Stomach (tissue), 9 donors: Measurements from ENCODE around the gene NDFIP1. TPM values are rescaled to one million over a fixed set of nuclear protein-coding genes. Genes with fewer than 3 reads are reported as not detected.

Experiments
- DNase-seq, 2 donors: peaks; one replicate each; pipeline versions ENCODE4 v3.0.0 to v3.0.0-alpha.2; 2013 to 2019
- H3K27ac ChIP-seq, 5 donors: fragments of 200-600 bp in 4 of 5; sonication (generic) in 4 of 5; one replicate each; pipeline ENCODE4 v1.5.1; 2013 to 2019; ENCODE audit warnings: mild to moderate bottlenecking in 1 of 5, moderate library complexity in 1 of 5
- H3K27me3 ChIP-seq, 3 donors: fragments of 200-600 bp; sonication (generic); one replicate each; pipeline ENCODE4 v1.5.1; 2017 to 2019; ENCODE audit warnings: mixed run types in 1 of 3
- H3K36me3 ChIP-seq, 4 donors: fragments of 200-600 bp; sonication (generic); 1 replicate in 3 of 4; 2 replicates in 1 of 4; pipeline ENCODE4 v1.5.1; 2016 to 2019
- H3K4me1 ChIP-seq, 4 donors: fragments of 200-600 bp; sonication (generic); one replicate each; pipeline ENCODE4 v1.5.1; 2016 to 2019
- H3K4me3 ChIP-seq, 4 donors: fragments of 200-600 bp; sonication (generic) in 3 of 4; one replicate each; pipeline ENCODE4 v1.5.1; 2016 to 2019; ENCODE audit warnings: mild to moderate bottlenecking in 1 of 4
- H3K9me3 ChIP-seq, 4 donors: fragments of 200-600 bp; sonication (generic); one replicate each; pipeline ENCODE4 v1.5.1; 2016 to 2019
- CTCF ChIP-seq, 7 experiments: fragments of 450-650 bp in 4 of 7; fragments of 200-600 bp in 3 of 7; sonication (generic) in 3 of 7; IDR thresholded peaks; one replicate each; pipeline ENCODE4 v1.5.1; 2016 to 2019; ENCODE audit warnings: antibody characterized with exemption in 7 of 7, control low read depth in 2 of 7, mild to moderate bottlenecking in 1 of 7
- EP300 ChIP-seq: sonication (generic); formaldehyde crosslinking; IDR thresholded peaks from one replicate; pipeline ENCODE4 v1.6.1; 2017; ENCODE audit warnings: antibody characterized with exemption
- POLR2A ChIP-seq, 4 donors: fragments of 450-650 bp; IDR thresholded peaks; one replicate each; pipeline ENCODE4 v1.6.1; 2016; ENCODE audit warnings: antibody characterized with exemption in 4 of 4, control low read depth in 2 of 4, mild to moderate bottlenecking in 1 of 4, moderate library complexity in 1 of 4
- POLR2AphosphoS5 ChIP-seq, 3 donors: sonication (generic); formaldehyde crosslinking; IDR thresholded peaks; one replicate each; pipeline ENCODE4 v1.6.1; 2016; ENCODE audit warnings: antibody characterized with exemption in 3 of 3
- WGBS, 5 donors: extraction: QIAGEN DNeasy Blood & Tissue Kit in 3 of 5; methylation state at CpG; one replicate each; pipeline versions ENCODE4 v1.1.5 to v1.1.7; 2013 to 2018; 5-methylcytosine and 5-hydroxymethylcytosine counted together
- intact Hi-C: fragments of 100-400 bp; cut with DNase I; formaldehyde crosslinking; loops from one replicate; pipeline ENCODE4 v1.15.1; 2023; ENCODE audit warnings: low total_unique reads
- polyA plus RNA-seq, 3 donors: library from polyadenylated mRNA; stranded (reverse); fragments of 200-250 nt; gene quantifications; one replicate each; pipeline ENCODE4 v1.2.3, GENCODE V29; 2013
- total RNA-seq, 5 donors: library from RNA; depleted of rRNA; stranded (reverse); fragments of >200 nt; gene quantifications; one replicate each; pipeline versions ENCODE4 v1.1.0 to v1.2.3, GENCODE V29; 2014 to 2016
- donor health status: healthy with polysubstance abuse.
- donor health status: Bipolar disorder and iron deficiency.
- donor health status: healthy.

NDFIP1 gene
- total and polyA plus RNA-seq, 8 donors, result 20.2 to 123 (median 27.5) TPM

GRCh38 chr5:142063878-142064331 lies 44.7 kb upstream of the NDFIP1 start:
- Histone ChIP-seq H3K27me3 (no peaks in the 10 kb centered on the region), H3K4me3 (peak overlapping the region in 1 of 4 donors; percentile 18), H3K27ac (peak overlapping the region in 3 of 5 donors; percentile 1 to 24 (median 2)), H3K4me1 (peaks cover 12 to 20% (median 16%) of the 10 kb centered on the region in 4 donors), H3K36me3 (no peaks in the 10 kb centered on the region), H3K9me3 (no peaks in the 10 kb centered on the region)
- intact Hi-C loops, result no loop called here
- WGBS, 5 donors, result 12 to 19% (median 13%) methylated on average over 9 to 10 of the region's 10 CpGs
- peak; percentile 39 to 88 for DNase-seq
- TF ChIP-seq EP300, result no peak
- no peak for TF ChIP-seq POLR2AphosphoS5 (IDR thresholded peaks at IDR 0.05)
- no peak for TF ChIP-seq POLR2A (IDR thresholded peaks at IDR 0.05)
- TF ChIP-seq CTCF (IDR thresholded peaks at IDR 0.05), result no peak

- Histone ChIP-seq H3K4me3 (no peak overlapping the region), H3K27ac (no peak overlapping the region), H3K36me3 (no peaks in the 10 kb centered on the region), H3K9me3 (no peaks in the 10 kb centered on the region), H3K4me1 (peaks cover 12 to 16% (median 13%) of the 10 kb centered on the region in 4 donors), H3K27me3 (no peaks in the 10 kb centered on the region)
- intact Hi-C loops, result no loop called here
- TF ChIP-seq POLR2A (IDR thresholded peaks at IDR 0.05), result no peak
- TF ChIP-seq CTCF (IDR thresholded peaks at IDR 0.05), result no peak
- TF ChIP-seq POLR2AphosphoS5 (IDR thresholded peaks at IDR 0.05), result no peak
- TF ChIP-seq EP300, result no peak
- DNase-seq, result peak in 1 of 2 donors; percentile 78
- WGBS, 5 donors, result 54 to 75% (median 66%) methylated on average over 2 of the region's 2 CpGs
These were observed 43.3 kb upstream of the NDFIP1 start for GRCh38 chr5:142065273-142065672.

- Histone ChIP-seq H3K4me1 (peaks cover 0 to 12% (median 2%) of the 10 kb centered on the region in 4 donors), H3K36me3 (no peaks in the 10 kb centered on the region), H3K9me3 (no peaks in the 10 kb centered on the region), H3K4me3 (no peak overlapping the region), H3K27me3 (no peaks in the 10 kb centered on the region), H3K27ac (no peak overlapping the region)
- intact Hi-C loops, result no loop called here
- 82 to 87% (median 83%) methylated on average over 6 of the region's 6 CpGs for WGBS, 5 donors
- TF ChIP-seq CTCF (IDR thresholded peaks at IDR 0.05) (no peak), EP300 (no peak), POLR2AphosphoS5 (IDR thresholded peaks at IDR 0.05) (no peak), POLR2A (IDR thresholded peaks at IDR 0.05) (no peak)
- DNase-seq, result no peak
These were observed 38.8 kb upstream of the NDFIP1 start for GRCh38 chr5:142069606-142070399.

- no peaks in the 10 kb centered on the region for H3K9me3 ChIP-seq
- intact Hi-C loops, result no loop called here
- no peaks in the 10 kb centered on the region for H3K36me3 ChIP-seq
- TF ChIP-seq POLR2AphosphoS5 (IDR thresholded peaks at IDR 0.05), result no peak
- TF ChIP-seq EP300, result no peak
- no peak for TF ChIP-seq CTCF (IDR thresholded peaks at IDR 0.05)
- TF ChIP-seq POLR2A (IDR thresholded peaks at IDR 0.05), result no peak
- H3K27ac ChIP-seq, result no peak overlapping the region
- peaks cover 0 to 12% (median 2%) of the 10 kb centered on the region in 4 donors for H3K4me1 ChIP-seq
- no peaks in the 10 kb centered on the region for H3K27me3 ChIP-seq
- no peak overlapping the region for H3K4me3 ChIP-seq
- DNase-seq, result no peak
These were observed 37.8 kb upstream of the NDFIP1 start for GRCh38 chr5:142070734-142071133.
